Cardiac septum (tissue), 1 donor: ENCODE results near the gene HTR2C. TPM values are rescaled to one million over a fixed set of nuclear protein-coding genes. Genes with fewer than 3 reads are reported as not detected.
"Not testable (repeated sequence)": the region's sequence is repeated elsewhere in the genome, so short reads cannot be mapped to it uniquely, and the experiment has no call there.

Experiments
- DNase-seq: peaks from one replicate; pipeline ENCODE4 v3.0.0-alpha.2; 2020; ENCODE audit warnings: low spot score
- intact Hi-C: fragments of 100-400 bp; cut with DNase I; formaldehyde crosslinking; loops from one replicate; pipeline ENCODE4 v1.14.0; 2022
- long read RNA-seq: library from polyadenylated mRNA; unstranded; transcript quantifications from one replicate; pipeline ENCODE4 v2.0.0, GENCODE V29; 2021
- total RNA-seq: library from RNA; stranded (reverse); fragmentation: NEBNext Ultra II Directional; extraction: Animal tissue kit (Norgen Biotek cat#: 25700); gene quantifications from one replicate; pipeline ENCODE4 v1.2.1, GENCODE V29; 2021
- donor health status: DM: no; HTN: no; CAD: no.

The HTR2C gene
- not detected for total RNA-seq
- long read RNA-seq, result 0 reads

DNA sequence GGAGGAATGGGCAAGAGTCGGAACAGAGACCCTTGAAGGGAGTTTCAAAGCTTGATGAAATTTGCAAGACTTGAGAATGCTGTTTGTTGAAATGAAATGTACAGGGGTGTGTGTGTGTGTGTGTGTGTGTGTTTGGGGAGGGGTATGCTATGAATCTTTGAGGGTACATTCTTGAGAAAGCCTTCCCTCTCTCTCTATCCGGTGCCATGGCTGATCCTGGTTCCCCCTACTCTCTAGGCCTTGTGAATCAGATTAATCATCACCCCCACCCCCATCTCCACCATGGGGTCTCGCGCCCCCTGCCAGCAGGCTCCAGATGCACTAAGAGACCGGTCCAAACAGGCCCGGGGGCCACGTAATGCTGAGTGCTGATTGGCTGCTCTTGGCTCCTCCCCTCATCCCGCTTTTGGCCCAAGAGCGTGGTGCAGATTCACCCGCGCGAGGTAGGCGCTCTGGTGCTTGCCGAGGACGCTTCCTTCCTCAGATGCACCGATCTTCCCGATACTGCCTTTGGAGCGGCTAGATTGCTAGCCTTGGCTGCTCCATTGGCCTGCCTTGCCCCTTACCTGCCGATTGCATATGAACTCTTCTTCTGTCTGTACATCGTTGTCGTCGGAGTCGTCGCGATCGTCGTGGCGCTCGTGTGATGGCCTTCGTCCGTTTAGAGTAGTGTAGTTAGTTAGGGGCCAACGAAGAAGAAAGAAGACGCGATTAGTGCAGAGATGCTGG, at the start of gene HTR2C:
HTR2C (plus strand) TSS at position 441 of the 729 bp plus-strand sequence. CDS start 142,851 bp downstream, outside the sequence.
- DNase-seq, result no peak
- intact Hi-C loops, result no loop called here

GRCh38 chrX:114580336-114580735, 3.5 kb upstream of the HTR2C start:
- intact Hi-C loops, result no loop called here
- DNase-seq, result no peak

DNA sequence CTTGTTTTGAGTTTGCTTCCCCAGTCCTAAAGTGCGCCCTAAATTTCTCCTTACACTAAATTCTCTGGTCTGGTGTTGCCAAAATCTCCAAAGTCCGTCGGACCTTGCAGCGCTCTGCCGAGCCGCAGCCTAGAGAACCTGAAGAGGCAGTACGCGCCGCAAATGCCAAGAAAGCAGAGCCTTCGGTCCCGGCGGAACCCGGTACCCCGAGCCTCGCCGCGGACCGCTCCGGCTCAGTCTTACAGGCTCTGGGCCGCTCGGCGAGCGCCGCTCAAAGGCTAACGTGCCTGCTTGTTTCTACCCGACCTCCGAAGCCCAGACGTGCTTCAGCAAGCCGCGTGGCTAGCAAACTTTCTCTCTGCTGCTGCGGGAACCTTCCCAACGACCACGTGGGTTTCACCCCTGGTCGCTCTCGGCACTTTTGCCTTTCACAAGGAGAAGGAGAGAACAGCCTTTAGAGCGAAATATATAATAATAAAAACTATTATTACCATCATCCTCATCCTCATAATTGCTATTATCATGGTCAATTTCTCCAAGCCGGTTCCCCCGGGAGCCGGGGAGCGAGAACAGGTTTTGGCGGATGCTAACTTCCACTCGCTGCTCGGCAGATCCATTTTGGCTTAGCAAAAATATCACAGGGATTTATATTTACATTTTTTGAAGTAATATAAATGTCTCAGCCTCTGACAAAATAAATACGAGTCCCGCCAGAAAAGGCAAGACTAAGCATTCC, 2.2 kb upstream of the HTR2C start:
- no peak for DNase-seq
- intact Hi-C loops, result no loop called here

- intact Hi-C loops, result no loop called here
- DNase-seq, result no peak
Observed at GRCh38 chrX:114582264-114582632, 1.6 kb upstream of the HTR2C start.

- intact Hi-C loops, result no loop called here
- DNase-seq, result no peak
Observed at GRCh38 chrX:114582698-114583395, 1.0 kb upstream of the HTR2C start.

DNA sequence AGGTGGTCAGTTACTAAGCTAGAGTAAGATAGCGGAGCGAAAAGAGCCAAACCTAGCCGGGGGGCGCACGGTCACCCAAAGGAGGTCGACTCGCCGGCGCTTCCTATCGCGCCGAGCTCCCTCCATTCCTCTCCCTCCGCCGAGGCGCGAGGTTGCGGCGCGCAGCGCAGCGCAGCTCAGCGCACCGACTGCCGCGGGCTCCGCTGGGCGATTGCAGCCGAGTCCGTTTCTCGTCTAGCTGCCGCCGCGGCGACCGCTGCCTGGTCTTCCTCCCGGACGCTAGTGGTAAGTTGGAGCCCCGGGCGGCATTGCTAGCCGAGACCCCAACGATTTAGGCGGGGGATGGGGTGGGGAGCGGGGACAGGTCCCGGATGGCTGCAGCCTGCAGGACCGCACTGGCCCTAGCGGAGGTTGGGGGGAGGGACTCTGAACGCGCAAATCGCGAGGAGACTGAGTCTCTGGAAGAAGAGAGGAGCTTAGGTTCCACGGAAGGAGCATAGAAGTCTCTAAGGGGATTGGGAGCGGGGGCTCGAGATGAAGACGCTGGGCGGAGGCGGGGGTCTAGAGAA, 573 bp downstream of the HTR2C start:
- DNase-seq, result no peak
- intact Hi-C loops, result no loop called here

GRCh38 chrX:114584983-114585842, 1.3 kb downstream of the HTR2C start:
- DNase-seq, result no peak
- intact Hi-C loops, result no loop called here

- DNase-seq, result no peak
- intact Hi-C loops, result no loop called here
Observed at GRCh38 chrX:114591121-114591520, 7.2 kb downstream of the HTR2C start.

- intact Hi-C loops, result no loop called here
- DNase-seq, result no peak
Observed at GRCh38 chrX:114599305-114599704, 15.4 kb downstream of the HTR2C start.

- intact Hi-C loops, result no loop called here
- no peak for DNase-seq
Observed at GRCh38 chrX:114599911-114600310, 16.0 kb downstream of the HTR2C start.

DNA sequence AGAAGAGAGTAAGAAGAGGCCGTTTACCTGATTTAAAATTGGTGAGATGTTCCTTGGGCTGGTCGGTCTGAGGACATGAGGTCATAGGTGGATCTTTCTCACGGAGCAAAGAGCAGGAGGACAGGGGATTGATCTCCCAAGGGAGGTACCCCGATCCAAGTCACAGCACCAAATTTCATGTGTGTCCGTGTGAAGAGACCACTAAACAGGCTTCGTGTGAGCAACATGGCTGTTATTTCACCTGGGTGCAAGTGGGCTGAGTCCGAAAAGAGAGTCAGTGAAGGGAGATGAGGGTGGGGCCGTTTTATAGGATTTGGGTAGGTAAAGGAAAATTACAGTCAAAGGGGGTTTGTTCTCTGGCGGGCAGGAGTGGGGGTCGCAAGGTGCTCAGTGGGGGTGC, 22.7 kb downstream of the HTR2C start:
- DNase-seq, intact Hi-C loops: not testable (repeated sequence)

GRCh38 chrX:114611018-114611619, 27.2 kb downstream of the HTR2C start:
- DNase-seq, result no peak
- intact Hi-C loops, result no loop called here

- DNase-seq, result no peak
- intact Hi-C loops, result no loop called here
Observed at GRCh38 chrX:114615765-114616164, 31.9 kb downstream of the HTR2C start.

GRCh38 chrX:114619874-114620273, 36.0 kb downstream of the HTR2C start:
- intact Hi-C loops, result loop anchor here (10.0 kb wide), 1 partner anchor 525 kb away; no protein-coding TSS in a partner anchor

DNA sequence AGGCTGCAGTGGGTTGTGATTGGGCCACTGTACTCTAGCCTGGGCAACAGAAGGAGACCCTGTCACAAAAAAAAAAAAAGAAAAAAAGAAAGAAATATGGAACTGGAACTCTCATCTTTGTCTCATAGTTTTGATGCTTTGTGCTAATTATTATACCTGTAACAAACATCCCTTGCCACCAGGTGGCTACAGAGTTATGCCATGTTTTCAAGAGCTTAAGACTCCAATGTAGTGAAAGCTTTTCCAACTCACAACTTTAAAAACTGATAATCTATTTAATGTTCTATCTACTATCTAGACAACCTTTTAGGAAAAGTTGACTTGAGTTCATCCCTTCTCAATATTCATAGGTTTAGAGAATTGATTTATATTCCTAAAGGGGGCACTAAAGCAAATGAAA, 42.4 kb downstream of the HTR2C start:
- no peak for DNase-seq
- intact Hi-C loops, result loop anchor here (5.0 to 10.0 kb wide), 2 partner anchors 331 to 518 kb away; no protein-coding TSS in a partner anchor

More at GRCh38 chrX:114619874-114620273, 36.0 kb downstream of the HTR2C start:
- no peak for DNase-seq

DNA sequence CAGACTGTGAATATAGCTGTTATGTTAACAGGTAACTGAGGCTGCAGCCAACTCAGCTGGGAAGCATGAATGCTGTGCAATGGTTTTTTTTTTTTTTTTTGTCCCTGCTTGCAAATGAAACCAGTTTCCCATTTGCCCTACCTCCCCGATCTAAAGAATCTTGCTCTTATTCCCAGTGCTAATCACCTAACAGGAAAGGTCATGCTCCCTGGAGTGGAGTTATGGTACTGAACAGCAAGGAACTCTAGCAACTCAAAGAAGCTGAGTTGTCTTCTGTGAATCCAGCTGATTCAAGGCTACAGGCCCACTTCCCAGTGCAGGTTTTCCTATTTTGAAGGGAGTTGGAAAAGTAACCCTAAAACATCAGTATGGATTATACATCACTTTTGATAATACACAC, 52.1 kb downstream of the HTR2C start:
- intact Hi-C loops, result no loop called here
- DNase-seq, result no peak

DNA sequence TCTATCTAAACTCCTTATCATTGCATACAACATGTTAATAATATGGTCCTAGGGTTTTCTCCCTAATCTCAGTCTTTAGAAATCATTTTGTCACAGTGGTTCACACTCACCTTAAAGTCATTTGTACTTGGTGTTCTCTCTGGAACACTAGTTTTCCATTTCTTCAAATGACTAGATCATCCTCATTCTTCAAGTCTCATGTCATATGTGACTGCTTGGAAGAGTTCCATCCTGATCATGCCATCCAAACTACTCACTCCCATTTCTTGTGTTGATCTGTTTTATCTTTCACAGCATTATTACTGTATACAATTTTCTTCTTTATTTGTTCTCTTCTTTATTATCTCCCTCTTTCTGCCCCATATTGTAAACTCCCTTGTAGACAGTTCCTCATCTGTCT, 66.5 kb downstream of the HTR2C start:
- DNase-seq, result no peak
- intact Hi-C loops, result no loop called here

DNA sequence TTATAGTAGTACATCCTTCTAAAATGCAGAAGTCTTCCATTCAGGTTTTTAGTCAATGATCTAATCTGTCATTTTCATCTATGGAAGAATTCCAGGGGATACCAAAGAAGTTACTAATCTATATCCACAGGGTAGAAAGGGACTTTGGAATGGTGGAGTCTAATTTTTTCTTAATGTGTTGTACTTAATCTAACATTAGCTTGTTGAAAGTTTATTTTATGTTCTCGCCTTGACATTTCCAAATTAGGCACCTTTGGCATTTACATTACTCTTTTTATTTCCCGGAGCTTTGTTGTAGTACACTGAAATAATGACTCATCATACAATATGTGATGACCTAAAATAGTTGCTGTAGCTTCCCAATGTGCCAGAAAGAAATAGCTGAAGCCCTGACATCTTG, 91.5 kb downstream of the HTR2C start:
- intact Hi-C loops, result no loop called here
- no peak for DNase-seq

DNA sequence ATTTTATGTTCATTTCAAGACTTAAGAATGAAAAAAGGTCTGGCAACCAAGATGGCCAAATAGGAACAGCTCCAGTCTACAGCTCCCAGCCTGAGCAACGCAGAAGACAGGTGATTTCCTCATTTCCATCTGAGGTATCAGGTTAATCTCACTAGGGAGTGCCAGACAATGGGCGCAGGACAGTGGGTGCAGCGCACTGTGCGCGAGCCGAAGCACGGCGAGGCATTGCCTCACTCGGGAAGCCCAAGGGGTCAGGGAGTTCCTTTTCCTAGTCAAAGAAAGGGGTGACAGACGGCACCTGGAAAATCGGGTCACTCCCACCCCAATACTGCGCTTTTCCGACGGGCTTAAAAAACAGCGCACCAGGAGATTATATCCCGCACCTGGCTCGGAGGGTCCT, 116.6 kb downstream of the HTR2C start:
- DNase-seq, intact Hi-C loops: not testable (repeated sequence)
